ENCODE data around the gene CNTNAP2.

CNTNAP2 gene

GRCh38 chr7:146276888-146277287 lies 160.3 kb downstream of the CNTNAP2 start:
- H3K4me1 ChIP-seq (ENCODE audit: control insufficient read depth, insufficient read depth, low read length, unreplicated experiment): no peaks in the 10 kb centered on the region
- H3K27ac ChIP-seq (ENCODE audit: low read depth, low read length): no peak overlapping the region
- no peaks in the 10 kb centered on the region for H3K36me3 ChIP-seq (ENCODE audit: insufficient read depth, low read length)
- H3K27me3 ChIP-seq (ENCODE audit: insufficient read depth, low read length): no peaks in the 10 kb centered on the region
- no peaks in the 10 kb centered on the region for H3K79me2 ChIP-seq (ENCODE audit: control insufficient read depth, insufficient read depth, low read length, unreplicated experiment)
- H2AFZ ChIP-seq (ENCODE audit: low read length, unreplicated experiment): no peak overlapping the region
- H3K4me3 ChIP-seq (ENCODE audit: low read depth, low read length): no peak overlapping the region

DNA sequence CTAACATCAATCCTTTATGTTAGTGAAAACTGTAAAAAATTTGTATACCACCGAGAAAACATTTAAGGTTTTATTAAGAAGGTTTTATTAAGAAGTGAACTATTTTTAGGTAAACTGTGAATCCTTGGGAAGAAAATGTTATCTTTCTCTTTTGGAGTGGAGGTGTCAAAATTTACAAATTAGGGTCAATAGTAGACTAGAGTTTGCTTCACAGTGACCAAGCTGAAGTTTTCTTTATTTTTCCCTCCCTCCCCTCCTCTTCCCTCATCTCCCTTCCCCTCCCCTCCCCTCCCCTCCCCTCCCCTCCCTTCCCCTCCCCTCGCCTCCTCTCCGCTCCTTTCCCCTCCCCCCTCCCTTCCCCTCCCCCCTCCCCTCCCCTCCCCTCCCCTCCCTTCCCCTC lies 168.8 kb downstream of the CNTNAP2 start:
- Histone ChIP-seq H3K36me3 (ENCODE audit: insufficient read depth, low read length) (no peaks in the 10 kb centered on the region), H3K27me3 (ENCODE audit: insufficient read depth, low read length) (no peaks in the 10 kb centered on the region), H3K4me3 (ENCODE audit: low read depth, low read length) (no peak overlapping the region), H3K27ac (ENCODE audit: low read depth, low read length) (no peak overlapping the region), H3K4me1 (ENCODE audit: control insufficient read depth, insufficient read depth, low read length, unreplicated experiment) (no peaks in the 10 kb centered on the region), H2AFZ (ENCODE audit: low read length, unreplicated experiment) (no peak overlapping the region), H3K79me2 (ENCODE audit: control insufficient read depth, insufficient read depth, low read length, unreplicated experiment) (no peaks in the 10 kb centered on the region)

GRCh38 chr7:146290746-146291145 lies 174.1 kb downstream of the CNTNAP2 start:
- H3K4me1 ChIP-seq (ENCODE audit: control insufficient read depth, insufficient read depth, low read length, unreplicated experiment): no peaks in the 10 kb centered on the region
- no peaks in the 10 kb centered on the region for H3K79me2 ChIP-seq (ENCODE audit: control insufficient read depth, insufficient read depth, low read length, unreplicated experiment)
- H3K27me3 ChIP-seq (ENCODE audit: insufficient read depth, low read length): no peaks in the 10 kb centered on the region
- no peak overlapping the region for H2AFZ ChIP-seq (ENCODE audit: low read length, unreplicated experiment)
- no peak overlapping the region for H3K4me3 ChIP-seq (ENCODE audit: low read depth, low read length)
- no peak overlapping the region for H3K27ac ChIP-seq (ENCODE audit: low read depth, low read length)
- no peaks in the 10 kb centered on the region for H3K36me3 ChIP-seq (ENCODE audit: insufficient read depth, low read length)

DNA sequence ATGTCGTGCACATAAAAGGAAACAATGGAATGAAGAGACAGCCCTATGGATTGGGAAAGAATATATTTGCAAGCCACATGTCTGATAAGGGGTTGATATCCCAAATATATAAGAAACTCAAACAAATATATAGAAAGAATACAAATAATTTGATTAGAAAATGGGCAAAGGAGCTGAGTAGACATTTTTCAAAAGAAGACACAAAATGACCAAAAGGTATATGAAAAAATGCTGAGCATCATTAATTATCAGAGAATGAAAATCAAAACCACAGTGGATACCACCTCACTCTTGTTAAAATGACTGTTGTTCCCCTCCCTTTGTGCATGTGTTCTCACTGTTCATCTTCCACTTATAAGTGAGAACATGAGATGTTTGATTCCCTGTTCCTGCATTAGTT lies 175.3 kb downstream of the CNTNAP2 start:
- Histone ChIP-seq H3K4me3 (ENCODE audit: low read depth, low read length) (no peak overlapping the region), H3K79me2 (ENCODE audit: control insufficient read depth, insufficient read depth, low read length, unreplicated experiment) (no peaks in the 10 kb centered on the region), H3K4me1 (ENCODE audit: control insufficient read depth, insufficient read depth, low read length, unreplicated experiment) (no peaks in the 10 kb centered on the region), H3K27me3 (ENCODE audit: insufficient read depth, low read length) (no peaks in the 10 kb centered on the region), H2AFZ (ENCODE audit: low read length, unreplicated experiment) (no peak overlapping the region), H3K27ac (ENCODE audit: low read depth, low read length) (no peak overlapping the region), H3K36me3 (ENCODE audit: insufficient read depth, low read length) (no peaks in the 10 kb centered on the region)

- H3K79me2 ChIP-seq (ENCODE audit: control insufficient read depth, insufficient read depth, low read length, unreplicated experiment): no peaks in the 10 kb centered on the region
- no peak overlapping the region for H3K4me3 ChIP-seq (ENCODE audit: low read depth, low read length)
- no peaks in the 10 kb centered on the region for H3K4me1 ChIP-seq (ENCODE audit: control insufficient read depth, insufficient read depth, low read length, unreplicated experiment)
- H3K27ac ChIP-seq (ENCODE audit: low read depth, low read length): no peak overlapping the region
- no peak overlapping the region for H2AFZ ChIP-seq (ENCODE audit: low read length, unreplicated experiment)
- no peaks in the 10 kb centered on the region for H3K36me3 ChIP-seq (ENCODE audit: insufficient read depth, low read length)
- H3K27me3 ChIP-seq (ENCODE audit: insufficient read depth, low read length): no peaks in the 10 kb centered on the region
These were observed 179.4 kb downstream of the CNTNAP2 start for GRCh38 chr7:146296028-146296427.

GRCh38 chr7:146314962-146315361 lies 198.4 kb downstream of the CNTNAP2 start:
- Histone ChIP-seq H3K79me2 (ENCODE audit: control insufficient read depth, insufficient read depth, low read length, unreplicated experiment) (no peaks in the 10 kb centered on the region), H3K36me3 (ENCODE audit: insufficient read depth, low read length) (no peaks in the 10 kb centered on the region), H3K4me1 (ENCODE audit: control insufficient read depth, insufficient read depth, low read length, unreplicated experiment) (no peaks in the 10 kb centered on the region), H3K4me3 (ENCODE audit: low read depth, low read length) (no peak overlapping the region), H3K27ac (ENCODE audit: low read depth, low read length) (no peak overlapping the region), H3K27me3 (ENCODE audit: insufficient read depth, low read length) (no peaks in the 10 kb centered on the region), H2AFZ (ENCODE audit: low read length, unreplicated experiment) (no peak overlapping the region)

DNA sequence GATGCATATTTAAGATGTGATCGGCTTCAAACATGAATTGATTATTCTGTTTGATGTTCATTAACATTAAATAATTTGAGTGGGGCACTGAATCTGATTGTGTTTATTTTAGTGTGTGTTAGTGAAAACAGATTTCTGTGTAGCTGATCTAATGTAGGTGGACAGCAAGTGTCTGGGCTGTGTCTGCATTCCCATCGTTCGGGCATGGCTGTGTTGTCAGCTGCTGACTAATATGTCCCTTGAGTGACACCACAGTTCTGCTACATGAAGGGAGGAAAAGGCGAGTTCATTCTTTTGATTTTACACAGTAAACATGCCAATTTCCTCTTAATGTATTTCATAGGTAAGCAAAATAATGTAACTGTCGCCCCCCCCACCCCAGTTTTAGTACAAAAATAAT lies 203.0 kb downstream of the CNTNAP2 start:
- no peak overlapping the region for H3K27ac ChIP-seq (ENCODE audit: low read depth, low read length)
- no peaks in the 10 kb centered on the region for H3K36me3 ChIP-seq (ENCODE audit: insufficient read depth, low read length)
- no peaks in the 10 kb centered on the region for H3K79me2 ChIP-seq (ENCODE audit: control insufficient read depth, insufficient read depth, low read length, unreplicated experiment)
- H3K4me3 ChIP-seq (ENCODE audit: low read depth, low read length): no peak overlapping the region
- no peaks in the 10 kb centered on the region for H3K27me3 ChIP-seq (ENCODE audit: insufficient read depth, low read length)
- no peaks in the 10 kb centered on the region for H3K4me1 ChIP-seq (ENCODE audit: control insufficient read depth, insufficient read depth, low read length, unreplicated experiment)
- H2AFZ ChIP-seq (ENCODE audit: low read length, unreplicated experiment): no peak overlapping the region

DNA sequence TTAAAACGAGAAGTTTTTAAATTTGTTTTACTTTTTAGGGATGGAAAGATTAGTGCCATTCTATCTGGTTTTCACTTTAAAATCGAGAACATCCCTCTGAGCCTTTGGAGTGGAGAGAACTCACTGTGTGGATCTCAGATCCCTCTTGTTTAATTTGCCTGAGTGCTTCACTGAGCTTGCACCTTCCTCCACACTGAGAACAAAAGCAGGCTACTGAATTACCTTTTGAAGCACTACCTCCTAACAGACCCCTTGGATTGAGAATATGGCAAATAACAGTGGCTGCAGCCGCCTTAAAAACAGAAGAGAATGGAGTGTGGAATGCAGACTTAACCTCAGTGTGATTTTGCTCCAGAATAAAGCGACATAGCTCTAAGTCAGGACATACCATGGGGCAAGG lies 204.7 kb downstream of the CNTNAP2 start:
- Histone ChIP-seq H3K27ac (ENCODE audit: low read depth, low read length) (no peak overlapping the region), H3K4me3 (ENCODE audit: low read depth, low read length) (no peak overlapping the region), H3K27me3 (ENCODE audit: insufficient read depth, low read length) (no peaks in the 10 kb centered on the region), H3K4me1 (ENCODE audit: control insufficient read depth, insufficient read depth, low read length, unreplicated experiment) (no peaks in the 10 kb centered on the region), H2AFZ (ENCODE audit: low read length, unreplicated experiment) (no peak overlapping the region), H3K36me3 (ENCODE audit: insufficient read depth, low read length) (no peaks in the 10 kb centered on the region), H3K79me2 (ENCODE audit: control insufficient read depth, insufficient read depth, low read length, unreplicated experiment) (no peaks in the 10 kb centered on the region)

- H3K4me1 ChIP-seq (ENCODE audit: control insufficient read depth, insufficient read depth, low read length, unreplicated experiment): no peaks in the 10 kb centered on the region
- H3K4me3 ChIP-seq (ENCODE audit: low read depth, low read length): no peak overlapping the region
- H3K27me3 ChIP-seq (ENCODE audit: insufficient read depth, low read length): no peaks in the 10 kb centered on the region
- no peak overlapping the region for H2AFZ ChIP-seq (ENCODE audit: low read length, unreplicated experiment)
- no peaks in the 10 kb centered on the region for H3K36me3 ChIP-seq (ENCODE audit: insufficient read depth, low read length)
- H3K79me2 ChIP-seq (ENCODE audit: control insufficient read depth, insufficient read depth, low read length, unreplicated experiment): no peaks in the 10 kb centered on the region
- H3K27ac ChIP-seq (ENCODE audit: low read depth, low read length): no peak overlapping the region
These were observed 214.8 kb downstream of the CNTNAP2 start for GRCh38 chr7:146331369-146331768.

DNA sequence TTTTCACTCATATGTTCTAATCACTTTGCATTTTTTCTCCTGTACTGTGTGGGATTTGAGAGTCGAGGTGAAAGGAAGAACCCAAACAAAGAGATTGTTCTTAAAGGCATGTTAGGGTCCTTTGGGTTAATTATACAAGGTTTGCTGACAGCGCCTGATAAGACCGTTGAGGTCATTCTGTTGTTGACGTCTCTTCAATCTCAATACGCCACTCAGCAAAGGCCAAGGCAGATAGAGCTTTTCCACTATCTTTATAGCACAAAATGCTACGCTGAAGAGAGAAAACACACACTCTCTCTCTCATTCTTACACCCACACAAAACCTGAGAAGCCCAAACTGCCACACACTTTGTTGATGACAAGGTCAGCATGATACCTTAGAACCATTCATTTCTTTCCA lies 228.7 kb downstream of the CNTNAP2 start:
- H3K27me3 ChIP-seq (ENCODE audit: insufficient read depth, low read length): no peaks in the 10 kb centered on the region
- H3K4me1 ChIP-seq (ENCODE audit: control insufficient read depth, insufficient read depth, low read length, unreplicated experiment): no peaks in the 10 kb centered on the region
- no peaks in the 10 kb centered on the region for H3K36me3 ChIP-seq (ENCODE audit: insufficient read depth, low read length)
- H2AFZ ChIP-seq (ENCODE audit: low read length, unreplicated experiment): no peak overlapping the region
- no peak overlapping the region for H3K4me3 ChIP-seq (ENCODE audit: low read depth, low read length)
- no peak overlapping the region for H3K27ac ChIP-seq (ENCODE audit: low read depth, low read length)
- H3K79me2 ChIP-seq (ENCODE audit: control insufficient read depth, insufficient read depth, low read length, unreplicated experiment): no peaks in the 10 kb centered on the region

- H2AFZ ChIP-seq (ENCODE audit: low read length, unreplicated experiment): no peak overlapping the region
- H3K4me3 ChIP-seq (ENCODE audit: low read depth, low read length): no peak overlapping the region
- H3K36me3 ChIP-seq (ENCODE audit: insufficient read depth, low read length): no peaks in the 10 kb centered on the region
- H3K79me2 ChIP-seq (ENCODE audit: control insufficient read depth, insufficient read depth, low read length, unreplicated experiment): no peaks in the 10 kb centered on the region
- H3K27me3 ChIP-seq (ENCODE audit: insufficient read depth, low read length): no peaks in the 10 kb centered on the region
- H3K4me1 ChIP-seq (ENCODE audit: control insufficient read depth, insufficient read depth, low read length, unreplicated experiment): no peaks in the 10 kb centered on the region
- no peak overlapping the region for H3K27ac ChIP-seq (ENCODE audit: low read depth, low read length)
These were observed 229.5 kb downstream of the CNTNAP2 start for GRCh38 chr7:146346096-146346495.

- Histone ChIP-seq H2AFZ (ENCODE audit: low read length, unreplicated experiment) (no peak overlapping the region), H3K4me3 (ENCODE audit: low read depth, low read length) (no peak overlapping the region), H3K79me2 (ENCODE audit: control insufficient read depth, insufficient read depth, low read length, unreplicated experiment) (no peaks in the 10 kb centered on the region), H3K27ac (ENCODE audit: low read depth, low read length) (no peak overlapping the region), H3K36me3 (ENCODE audit: insufficient read depth, low read length) (no peaks in the 10 kb centered on the region), H3K4me1 (ENCODE audit: control insufficient read depth, insufficient read depth, low read length, unreplicated experiment) (no peaks in the 10 kb centered on the region), H3K27me3 (ENCODE audit: insufficient read depth, low read length) (no peaks in the 10 kb centered on the region)
These were observed 238.6 kb downstream of the CNTNAP2 start for GRCh38 chr7:146355216-146355615.
